Measurements from ENCODE around the gene ADM2.
A peak's percentile ranks its signal among the peaks of the same experiment; 100 is the strongest.

Gene ADM2

GRCh38 chr22:50485221-50486131 lies 4.1 kb downstream of the ADM2 start:
- no peak for DNase-seq (ENCODE audit: low spot score)

GRCh38 chr22:50486561-50487289 lies 5.4 kb downstream of the ADM2 start, which contains the start of gene MIOX:
Gene MIOX (plus strand): TSS chr22:50486859. CDS start chr22:50486898, 39 bp downstream.
- no peak for DNase-seq (ENCODE audit: low spot score)

GRCh38 chr22:50487290-50488005 lies 6.1 kb downstream of the ADM2 start:
- no peak for DNase-seq (ENCODE audit: low spot score)

- DNase-seq (ENCODE audit: low spot score): no peak
Observed at GRCh38 chr22:50488006-50488677, 6.8 kb downstream of the ADM2 start.

DNA sequence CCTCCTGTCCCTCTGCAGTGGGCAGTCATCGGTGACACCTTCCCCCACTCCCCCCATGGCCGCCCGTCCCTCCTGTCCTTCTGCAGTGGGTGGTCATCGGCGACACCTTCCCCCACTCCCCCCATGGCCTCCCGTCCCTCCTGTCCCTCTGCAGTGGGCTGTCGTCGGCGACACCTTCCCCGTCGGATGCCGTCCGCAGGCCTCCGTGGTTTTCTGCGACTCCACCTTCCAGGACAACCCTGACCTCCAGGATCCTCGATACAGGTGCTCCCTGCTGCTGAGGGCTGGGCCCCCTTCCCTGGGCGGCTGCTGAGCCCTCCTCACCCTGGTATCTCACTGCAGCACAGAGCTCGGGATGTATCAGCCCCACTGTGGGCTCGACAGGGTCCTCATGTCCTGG lies 7.5 kb downstream of the ADM2 start:
- DNase-seq (ENCODE audit: low spot score): no peak

DNA sequence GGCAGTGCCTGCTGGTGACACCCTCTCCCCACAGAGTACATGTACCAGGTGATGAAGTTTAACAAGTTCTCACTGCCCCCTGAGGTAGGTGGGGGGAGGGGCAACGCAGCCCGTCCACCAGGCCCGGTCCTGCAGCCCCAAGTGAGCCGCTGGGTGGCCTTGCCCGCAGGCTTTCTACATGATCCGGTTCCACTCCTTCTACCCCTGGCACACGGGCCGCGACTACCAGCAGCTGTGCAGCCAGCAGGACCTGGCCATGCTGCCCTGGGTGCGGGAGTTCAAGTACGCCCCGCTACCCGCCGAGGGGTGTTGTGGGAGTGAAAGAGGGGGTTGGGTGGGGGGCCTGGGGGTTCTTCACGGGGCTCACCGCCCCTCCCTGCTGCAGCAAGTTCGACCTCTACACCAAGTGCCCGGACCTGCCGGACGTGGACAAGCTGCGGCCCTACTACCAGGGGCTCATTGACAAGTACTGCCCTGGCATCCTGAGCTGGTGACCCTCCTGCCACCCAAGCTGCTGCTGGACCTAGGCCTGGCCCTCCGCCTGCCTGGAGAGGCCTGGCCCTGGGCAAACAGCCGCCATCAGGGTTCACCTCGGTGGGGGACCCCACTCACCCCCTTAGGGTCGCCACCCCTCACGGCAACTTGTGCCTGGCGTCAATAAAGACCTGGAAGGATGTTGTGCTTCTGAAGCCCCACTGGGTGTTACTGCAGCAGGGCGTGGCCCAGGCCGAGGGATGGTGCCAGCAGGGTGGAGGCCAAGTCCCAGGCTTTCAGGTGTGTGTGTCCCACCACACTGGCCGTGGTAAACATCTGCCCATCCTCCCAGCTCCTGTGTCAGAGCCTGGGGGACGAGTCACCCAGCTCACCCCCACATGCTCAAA lies 8.3 kb downstream of the ADM2 start:
- DNase-seq (ENCODE audit: low spot score): no peak

DNA sequence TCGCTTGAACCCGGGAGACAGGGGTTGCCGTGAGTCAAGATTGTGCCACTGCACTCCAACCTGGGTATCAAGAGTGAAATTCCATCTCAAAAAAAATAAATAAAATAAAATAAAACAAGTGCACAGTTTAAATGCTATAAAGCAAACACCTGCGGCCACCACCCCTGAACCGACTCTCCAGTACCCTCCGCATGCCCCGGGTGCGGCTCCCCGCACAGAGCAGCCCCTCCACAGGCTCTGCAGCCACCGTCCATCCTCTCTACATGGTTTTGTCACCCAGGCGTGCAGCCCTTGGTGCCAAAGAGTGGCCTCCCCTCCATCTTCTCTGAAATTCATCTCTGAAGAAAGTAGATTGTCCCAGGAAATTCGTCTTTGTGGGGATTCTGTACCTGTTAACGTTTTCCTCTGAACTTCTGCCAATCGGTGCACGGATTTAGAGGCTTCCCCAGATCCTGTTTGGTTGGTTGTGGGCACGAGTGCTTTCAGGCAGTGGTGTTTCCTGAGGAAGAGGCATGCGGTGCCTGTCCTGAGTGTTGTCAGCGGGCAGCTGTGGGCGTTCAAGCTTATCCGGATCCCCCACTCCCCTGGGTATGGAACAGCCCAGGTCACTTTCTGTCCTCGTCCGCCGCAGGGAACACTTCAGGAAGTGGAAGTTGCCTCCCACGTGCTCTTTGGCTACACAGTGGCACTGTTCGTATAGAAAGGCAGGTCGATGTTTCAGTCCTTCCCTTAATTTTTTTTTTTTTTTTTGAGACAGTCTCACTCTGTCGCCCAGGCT lies 9.4 kb downstream of the ADM2 start:
- DNase-seq (ENCODE audit: low spot score): no peak

DNA sequence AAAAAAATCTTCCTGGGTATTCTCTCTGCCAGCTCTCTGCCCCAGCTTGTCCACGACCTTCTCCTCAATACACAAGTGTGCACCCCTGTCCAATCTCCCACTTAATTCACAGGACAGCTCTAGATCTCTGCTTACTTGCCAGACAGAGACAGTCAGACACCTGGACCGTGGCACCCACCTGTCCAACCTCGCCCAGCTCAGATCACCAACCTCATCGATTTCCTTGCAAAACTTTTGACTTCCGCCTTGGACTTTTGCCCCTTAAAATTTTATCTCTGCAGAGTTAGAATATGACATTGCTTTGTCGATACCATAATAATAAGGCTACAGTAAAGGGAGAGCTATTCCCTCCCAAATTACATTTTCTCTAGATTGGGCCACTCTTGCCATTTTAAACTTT lies 15.8 kb downstream of the ADM2 start:
- DNase-seq (ENCODE audit: low spot score): no peak

DNA sequence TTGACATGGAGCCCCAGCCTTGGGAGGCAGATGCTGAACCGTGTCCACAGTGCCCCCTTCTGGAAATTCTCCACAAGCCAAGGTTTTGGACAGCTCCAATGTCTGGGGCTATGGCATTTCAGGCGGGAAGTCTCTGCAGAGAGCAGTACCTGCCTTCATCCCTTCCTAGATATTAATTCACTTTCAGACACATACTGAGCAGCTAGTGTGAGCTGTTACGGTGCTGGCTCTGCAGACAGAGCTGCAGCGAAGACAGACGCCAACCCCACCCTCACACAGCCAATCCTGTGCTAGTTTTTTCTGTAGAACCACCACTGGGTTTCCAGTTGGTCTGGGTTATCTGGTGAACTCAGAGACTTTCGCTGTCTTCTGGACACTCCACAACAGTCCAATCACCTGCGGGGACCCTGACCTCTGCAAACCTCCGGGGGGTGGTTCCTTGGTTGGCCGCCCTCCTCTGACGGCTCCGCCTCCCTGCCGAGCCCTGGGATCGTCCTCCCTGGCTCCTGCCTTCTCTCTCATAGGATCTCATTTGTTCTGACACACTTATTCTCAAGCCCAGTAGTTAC lies 17.1 kb downstream of the ADM2 start:
- peak; percentile 80 for DNase-seq (ENCODE audit: low spot score)

GRCh38 chr22:50500452-50500851 lies 19.1 kb downstream of the ADM2 start:
- DNase-seq (ENCODE audit: low spot score): no peak

GRCh38 chr22:50502096-50502495 lies 20.8 kb downstream of the ADM2 start:
- DNase-seq (ENCODE audit: low spot score): no peak

DNA sequence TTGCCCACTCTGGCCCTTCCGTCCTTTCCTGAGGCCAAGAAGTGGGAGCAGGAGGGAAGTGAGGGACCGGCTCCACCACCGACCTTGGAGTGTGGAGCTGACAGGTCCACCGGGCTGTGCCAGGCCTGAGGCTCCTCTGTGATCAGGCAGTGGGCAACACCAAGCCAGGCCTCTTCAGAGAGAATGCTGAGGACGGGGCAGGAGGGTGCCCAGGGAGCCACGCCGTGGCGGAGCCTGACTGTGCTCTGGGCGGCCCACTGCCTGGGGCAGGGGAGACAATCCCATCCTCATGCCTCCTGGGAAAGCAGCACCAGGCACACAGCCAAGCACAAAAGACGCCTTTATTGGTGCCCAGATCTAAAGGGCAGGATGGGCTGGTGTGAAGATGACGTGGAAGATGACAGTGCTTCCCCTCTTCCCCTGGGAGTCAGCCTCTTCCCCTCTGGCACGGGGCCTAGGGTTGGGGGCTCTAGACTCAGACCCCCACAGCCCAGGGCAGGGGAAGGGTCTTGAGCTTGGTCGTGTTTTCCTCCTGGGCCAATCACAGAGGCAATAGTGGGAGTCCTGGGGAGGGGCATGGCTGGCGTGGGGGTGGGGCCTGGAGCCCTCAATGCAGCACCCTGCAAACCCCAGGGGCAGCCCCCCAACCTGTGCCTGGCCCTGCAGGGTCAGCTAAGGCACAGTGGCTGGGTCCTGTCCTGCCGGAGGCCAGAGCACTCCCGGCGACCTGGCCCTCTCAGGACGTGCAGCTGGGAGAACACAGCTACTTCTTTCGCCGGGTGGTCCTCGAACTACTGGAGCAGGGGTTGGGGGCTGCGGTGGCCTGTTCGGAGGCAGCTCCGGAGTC lies 21.5 kb downstream of the ADM2 start:
- DNase-seq (ENCODE audit: low spot score): no peak

DNA sequence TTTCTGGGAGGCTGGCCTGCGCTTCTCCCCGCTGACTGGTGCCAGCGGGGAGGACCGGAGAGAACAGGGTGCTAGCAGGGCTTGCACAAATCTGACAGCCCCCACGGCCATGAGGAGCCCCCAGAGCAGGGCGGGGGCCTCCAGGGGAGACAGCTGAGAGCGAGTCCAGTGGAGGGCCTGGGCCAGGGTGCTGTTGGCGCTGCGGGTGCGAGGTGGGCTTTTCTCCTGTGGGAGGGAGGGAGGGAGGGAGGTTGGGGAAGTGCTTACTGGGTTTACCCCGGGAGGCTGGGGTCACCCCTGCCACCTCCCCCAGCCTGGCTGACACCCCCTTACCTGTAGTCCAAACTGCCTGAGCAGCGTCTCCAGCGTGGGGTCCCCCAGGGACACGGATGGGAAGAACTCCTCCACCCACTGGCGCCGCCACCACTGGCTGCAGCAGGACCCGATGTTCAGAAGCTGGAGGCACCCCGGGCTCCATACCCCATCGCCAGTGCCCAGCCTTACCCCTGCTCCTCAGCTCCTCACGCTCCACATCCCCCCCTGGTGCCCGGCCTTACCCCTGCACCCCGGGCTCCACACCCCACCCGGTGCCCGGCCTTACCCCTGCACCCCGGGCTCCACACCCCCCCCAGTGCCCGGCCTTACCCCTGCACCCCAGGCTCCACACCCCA lies 22.3 kb downstream of the ADM2 start:
- no peak for DNase-seq (ENCODE audit: low spot score)

DNA sequence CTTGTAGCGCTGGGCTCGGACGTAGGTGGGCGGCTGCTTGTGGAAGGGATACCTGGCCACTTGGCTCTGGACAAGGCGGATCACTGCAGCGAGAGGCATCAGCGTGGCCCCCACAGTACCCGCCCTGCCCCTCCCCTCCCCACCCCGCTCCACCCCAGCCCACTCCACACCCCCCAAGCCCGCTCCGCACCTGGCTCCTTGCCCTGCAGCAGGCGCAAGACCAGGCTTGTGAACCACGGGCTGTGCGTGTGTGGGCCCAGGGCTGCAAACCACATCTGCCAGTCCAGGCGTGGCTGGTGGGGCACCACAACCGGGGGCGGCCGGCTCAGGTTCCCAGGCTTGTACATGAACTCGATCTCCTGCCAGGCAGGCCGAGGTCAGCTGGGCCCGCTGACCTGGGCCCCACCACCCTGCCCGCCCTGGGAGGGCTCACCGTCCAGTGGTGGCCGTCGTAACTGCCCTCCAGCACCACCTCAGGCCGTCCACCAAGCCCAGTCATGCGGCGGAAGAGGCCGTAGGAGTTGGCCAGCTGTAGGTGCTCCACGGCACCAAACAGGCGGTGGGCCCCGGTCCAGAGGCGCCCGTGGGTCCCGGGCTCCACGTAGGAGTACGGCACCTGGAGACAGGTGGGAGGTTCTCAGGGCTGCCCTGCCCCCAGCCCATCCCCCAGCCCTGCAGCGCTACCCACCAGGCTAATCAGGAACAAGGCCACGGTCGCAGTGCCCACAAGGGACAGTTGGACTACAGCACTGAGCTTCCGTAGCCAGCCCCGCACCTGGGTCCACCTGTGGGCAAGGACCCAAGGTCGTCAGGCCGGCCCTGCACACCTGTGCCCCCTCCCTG lies 23.2 kb downstream of the ADM2 start:
- DNase-seq (ENCODE audit: low spot score): no peak

GRCh38 chr22:50505276-50505775 lies 24.0 kb downstream of the ADM2 start:
- DNase-seq (ENCODE audit: low spot score): no peak

DNA sequence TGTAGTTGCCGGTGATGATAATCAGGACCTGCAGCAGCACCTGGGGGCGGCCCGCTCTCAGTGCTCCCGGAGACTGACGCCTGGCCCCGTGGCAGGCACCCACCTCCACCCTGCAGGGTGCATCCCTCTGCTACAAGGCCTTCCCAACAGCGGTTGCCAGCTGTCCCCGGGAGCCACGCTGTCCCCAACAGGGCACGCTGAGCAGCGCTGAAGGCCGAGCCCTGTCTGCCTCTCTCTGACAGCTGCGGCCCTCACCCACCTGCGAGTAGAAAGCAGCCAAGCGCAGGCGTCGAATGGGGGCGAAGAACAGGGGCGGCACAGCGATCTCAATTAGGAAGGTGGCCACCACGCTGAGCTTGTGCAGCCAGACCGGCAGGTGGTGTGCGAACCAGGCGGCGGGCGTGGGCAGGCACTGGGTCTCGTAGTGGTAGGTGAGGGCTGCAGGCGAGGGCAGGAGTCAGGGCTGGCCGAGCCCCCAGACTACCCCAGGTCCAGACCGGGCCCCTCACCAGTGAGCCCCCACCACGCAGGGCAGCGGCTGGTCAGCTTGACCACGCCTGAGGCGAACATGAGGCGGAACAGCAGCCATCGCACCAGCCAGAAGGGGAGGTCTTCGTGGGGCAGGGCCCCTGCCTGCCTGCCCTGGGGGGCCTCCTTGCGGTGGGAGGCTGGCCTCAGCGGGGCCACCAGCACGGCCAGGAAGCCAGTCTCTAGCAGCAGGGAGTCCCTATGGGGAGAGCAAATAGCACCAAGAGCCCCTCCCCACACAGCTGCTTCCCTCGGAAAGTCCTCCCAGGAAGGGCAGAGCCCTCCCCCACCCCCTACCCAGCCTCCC lies 24.6 kb downstream of the ADM2 start:
- no peak for DNase-seq (ENCODE audit: low spot score)
